ENCODE results near the gene PFN3. TPM values are rescaled to one million over a fixed set of nuclear protein-coding genes. Genes with fewer than 3 reads are reported as not detected.
A peak's percentile ranks its signal among the peaks of the same experiment; 100 is the strongest.

The PFN3 gene
- polyA plus RNA-seq, 4 donors = not detected

DNA sequence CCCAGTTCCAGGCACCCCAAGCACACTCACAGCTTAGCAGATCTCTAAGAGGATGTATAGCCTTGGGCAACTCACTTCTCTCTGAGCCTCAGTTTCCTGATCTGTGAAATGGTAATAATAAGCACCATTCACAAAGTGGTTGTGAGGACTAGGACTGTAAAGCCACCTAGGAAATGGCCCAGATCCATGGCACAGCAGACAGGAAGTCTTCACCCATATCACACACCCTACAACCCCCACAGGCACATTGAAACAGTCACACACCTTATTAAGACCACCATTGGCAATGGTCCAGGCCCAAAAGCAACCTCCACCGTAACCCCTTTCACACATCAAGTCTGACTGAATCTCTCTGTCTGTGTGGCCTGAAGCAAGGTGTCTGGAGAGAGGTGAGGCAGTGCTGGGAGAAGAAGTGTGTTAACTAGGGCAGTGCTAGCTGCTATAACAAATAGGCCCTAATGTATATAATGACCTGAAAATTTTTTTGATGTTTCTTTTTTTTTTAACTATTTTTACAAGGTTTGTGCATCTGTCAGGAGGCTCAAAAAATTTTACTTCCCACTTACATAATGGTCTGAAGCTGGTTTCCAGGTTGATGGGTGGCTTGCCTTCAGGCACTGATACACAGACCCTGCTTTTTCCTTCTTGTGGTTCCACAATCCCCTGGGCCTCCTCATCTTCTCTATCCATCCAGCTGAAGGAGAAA lies 45.1 kb downstream of the PFN3 start:
- DNase-seq = no peak

DNA sequence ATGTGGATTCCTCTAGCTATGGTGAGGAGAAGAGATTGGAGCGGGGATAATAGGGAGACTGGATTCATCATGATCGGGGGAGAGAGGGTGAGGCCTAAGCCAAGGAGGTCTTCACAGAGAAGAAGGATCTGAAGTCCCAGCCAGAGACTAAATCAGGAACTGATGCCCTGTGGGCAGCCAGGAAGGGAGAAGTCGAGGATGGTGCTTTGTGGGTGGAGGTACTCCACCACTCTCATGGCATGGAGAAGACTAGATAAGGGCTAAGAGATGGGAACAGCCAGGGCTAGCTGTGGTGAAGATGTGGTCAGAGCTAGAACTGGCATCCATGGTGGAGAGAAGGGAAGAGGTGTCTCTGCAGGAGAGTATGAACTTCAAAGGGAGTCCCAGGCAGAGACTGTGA lies 45.8 kb downstream of the PFN3 start:
- peaks cover 0 to 8% (median 0%) of the 10 kb centered on the region in 3 donors for H3K27me3 ChIP-seq (ENCODE audit: control insufficient read depth in 3 of 3, insufficient read depth in 3 of 3, low read length in 3 of 3)
- DNase-seq (no peak), FAIRE-seq (no peak)
- H3K36me3 ChIP-seq (ENCODE audit: control insufficient read depth in 3 of 3, insufficient read depth in 2 of 3, low read depth in 1 of 3, low read length in 3 of 3) = peaks cover 0 to 9% (median 0%) of the 10 kb centered on the region in 3 donors
- H3K9me3 ChIP-seq (ENCODE audit: control insufficient read depth in 2 of 2, insufficient read depth in 1 of 2, low read depth in 1 of 2, low read length in 1 of 2) = peaks cover 0 to 8% of the 10 kb centered on the region in 2 donors
- H3K4me1 ChIP-seq (ENCODE audit: control insufficient read depth in 3 of 3, insufficient read depth in 2 of 3, low read depth in 1 of 3, low read length in 2 of 3) = peaks cover 7 to 9% (median 8%) of the 10 kb centered on the region in 3 donors
- H3K4me3 ChIP-seq (ENCODE audit: low read depth in 1 of 3, low read length in 3 of 3) = no peak overlapping the region
- WGBS, 3 donors = 68 to 78% (median 74%) methylated on average over 3 of the region's 3 CpGs
- H3K27ac ChIP-seq (ENCODE audit: low read depth in 1 of 3, low read length in 2 of 3) = no peak overlapping the region

More for the DNA sequence above, 45.1 kb downstream of the PFN3 start:
- Histone ChIP-seq H3K36me3 (ENCODE audit: control insufficient read depth in 3 of 3, insufficient read depth in 2 of 3, low read depth in 1 of 3, low read length in 3 of 3) (peaks cover 0 to 3% (median 0%) of the 10 kb centered on the region in 3 donors), H3K9me3 (ENCODE audit: control insufficient read depth in 2 of 2, insufficient read depth in 1 of 2, low read depth in 1 of 2, low read length in 1 of 2) (peaks cover 0 to 8% of the 10 kb centered on the region in 2 donors), H3K4me1 (ENCODE audit: control insufficient read depth in 3 of 3, insufficient read depth in 2 of 3, low read depth in 1 of 3, low read length in 2 of 3) (peaks cover under 1 to 5% (median 2%) of the 10 kb centered on the region in 3 donors), H3K27ac (ENCODE audit: low read depth in 1 of 3, low read length in 2 of 3) (no peak overlapping the region), H3K27me3 (ENCODE audit: control insufficient read depth in 3 of 3, insufficient read depth in 3 of 3, low read length in 3 of 3) (peaks cover 0 to 8% (median 0%) of the 10 kb centered on the region in 3 donors), H3K4me3 (ENCODE audit: low read depth in 1 of 3, low read length in 3 of 3) (no peak overlapping the region)
- FAIRE-seq = no peak
- WGBS, 3 donors = 74 to 95% (median 89%) methylated on average over 1 of the region's 1 CpG

DNA sequence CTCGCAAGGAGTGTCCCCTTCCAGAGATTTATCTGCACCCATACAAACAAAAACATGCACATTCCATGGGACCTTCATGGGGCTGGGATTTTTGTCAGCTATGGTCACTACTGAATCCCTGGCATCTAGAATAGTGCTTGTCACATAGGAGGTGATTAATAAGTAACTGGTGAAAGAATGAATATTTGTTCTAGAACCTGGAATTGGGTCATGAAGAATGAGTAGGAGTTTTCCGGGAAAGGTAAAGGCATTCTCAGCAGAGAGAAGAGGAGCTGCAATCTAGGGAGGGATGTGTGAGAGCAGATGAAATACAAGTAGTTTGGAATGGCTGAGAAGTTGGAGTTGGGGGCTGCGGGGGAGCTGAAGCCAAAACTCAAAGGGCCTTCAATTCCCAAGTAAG lies 46.2 kb downstream of the PFN3 start:
- H3K4me3 ChIP-seq (ENCODE audit: low read depth in 1 of 3, low read length in 3 of 3) = no peak overlapping the region
- FAIRE-seq = no peak
- peaks cover 0 to 10% (median 0%) of the 10 kb centered on the region in 3 donors for H3K36me3 ChIP-seq (ENCODE audit: control insufficient read depth in 3 of 3, insufficient read depth in 2 of 3, low read depth in 1 of 3, low read length in 3 of 3)

DNA sequence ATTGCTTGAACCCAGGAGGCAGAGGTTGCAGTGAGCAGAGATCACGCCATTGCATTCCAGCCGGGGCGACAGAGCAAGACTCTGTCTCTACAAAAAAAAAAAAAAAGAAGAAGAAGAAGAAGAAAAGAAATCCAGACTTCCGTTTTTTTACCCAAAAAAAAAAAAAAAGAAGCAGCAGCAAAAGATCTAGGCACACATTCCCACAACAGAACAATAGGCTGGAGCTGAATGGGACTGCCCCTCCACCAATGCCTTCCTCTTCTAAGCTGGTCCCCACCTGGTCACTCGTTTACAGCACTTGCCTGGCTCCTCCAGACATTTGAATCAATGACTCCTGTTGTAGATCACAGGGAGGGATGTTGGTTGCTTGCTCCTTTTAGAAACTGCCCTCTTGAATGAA lies 47.4 kb downstream of the PFN3 start:
- DNase-seq = no peak
- H3K27ac ChIP-seq (ENCODE audit: low read depth in 1 of 3, low read length in 2 of 3) = no peak overlapping the region
- H3K27me3 ChIP-seq (ENCODE audit: control insufficient read depth in 3 of 3, insufficient read depth in 3 of 3, low read length in 3 of 3) = peaks cover 0 to 8% (median 0%) of the 10 kb centered on the region in 3 donors
- H3K36me3 ChIP-seq (ENCODE audit: control insufficient read depth in 3 of 3, insufficient read depth in 2 of 3, low read depth in 1 of 3, low read length in 3 of 3) = peaks cover 0 to 13% (median 0%) of the 10 kb centered on the region in 3 donors
- 75 to 84% (median 77%) methylated on average over 5 of the region's 5 CpGs for WGBS, 3 donors
- no peak for FAIRE-seq
- peaks cover 0 to 8% of the 10 kb centered on the region in 2 donors for H3K9me3 ChIP-seq (ENCODE audit: control insufficient read depth in 2 of 2, insufficient read depth in 1 of 2, low read depth in 1 of 2, low read length in 1 of 2)
- peaks cover 9 to 12% (median 9%) of the 10 kb centered on the region in 3 donors for H3K4me1 ChIP-seq (ENCODE audit: control insufficient read depth in 3 of 3, insufficient read depth in 2 of 3, low read depth in 1 of 3, low read length in 2 of 3)
- H3K4me3 ChIP-seq (ENCODE audit: low read depth in 1 of 3, low read length in 3 of 3) = no peak overlapping the region

More for the DNA sequence above, 46.2 kb downstream of the PFN3 start:
- Histone ChIP-seq H3K27me3 (ENCODE audit: control insufficient read depth in 3 of 3, insufficient read depth in 3 of 3, low read length in 3 of 3) (peaks cover 0 to 8% (median 0%) of the 10 kb centered on the region in 3 donors), H3K9me3 (ENCODE audit: control insufficient read depth in 2 of 2, insufficient read depth in 1 of 2, low read depth in 1 of 2, low read length in 1 of 2) (peaks cover 0 to 8% of the 10 kb centered on the region in 2 donors), H3K27ac (ENCODE audit: low read depth in 1 of 3, low read length in 2 of 3) (no peak overlapping the region), H3K4me1 (ENCODE audit: control insufficient read depth in 3 of 3, insufficient read depth in 2 of 3, low read depth in 1 of 3, low read length in 2 of 3) (peaks cover 9% of the 10 kb centered on the region in 3 donors)
- WGBS, 3 donors = 86 to 87% (median 87%) methylated on average over 3 of the region's 3 CpGs
- no peak for DNase-seq

DNA sequence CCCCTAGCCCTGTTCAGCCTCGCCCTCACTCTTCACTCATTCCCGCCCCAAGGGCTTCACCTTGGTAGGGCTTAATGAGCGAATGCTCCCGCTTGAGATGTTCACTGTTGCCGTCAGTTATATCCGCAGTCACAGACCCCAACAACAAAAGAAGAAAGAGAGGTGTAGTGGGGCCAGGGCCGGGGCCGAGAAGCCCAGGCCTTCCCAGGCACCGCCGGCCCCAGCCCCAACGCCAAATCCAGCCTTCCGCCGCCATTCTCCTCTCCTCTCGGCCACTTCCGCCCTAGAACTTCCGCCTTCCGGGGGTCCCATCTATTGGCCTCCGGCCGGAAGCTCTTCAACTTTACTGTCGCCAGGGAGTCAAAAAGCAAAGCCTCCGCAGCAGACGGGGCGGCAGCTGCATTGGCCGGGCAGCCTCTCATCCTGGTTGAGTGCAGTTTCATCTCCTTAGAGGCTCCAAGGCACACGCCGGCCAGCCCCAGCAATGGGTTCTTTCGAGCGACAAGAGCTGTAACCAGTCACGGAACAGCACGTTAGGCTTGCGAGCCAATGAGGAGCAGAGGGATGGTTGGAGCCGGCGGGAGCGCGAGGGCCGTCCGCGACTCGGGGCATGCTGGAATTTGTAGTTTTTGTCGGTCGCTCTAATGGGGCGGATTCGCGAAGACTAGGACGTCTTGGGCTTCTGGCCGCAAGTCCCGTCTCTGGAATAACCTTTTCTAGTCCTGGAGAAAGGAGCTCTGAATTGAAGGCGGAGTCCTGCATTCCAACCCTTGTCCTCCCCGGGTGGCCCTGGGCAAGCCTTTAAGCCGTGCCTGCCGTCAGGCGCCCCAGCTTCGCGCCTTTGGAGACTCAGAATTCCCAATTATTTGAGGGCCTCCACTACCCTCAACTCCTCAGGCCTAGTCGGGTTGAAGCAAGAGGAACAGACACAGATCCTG lies 48.8 kb downstream of the PFN3 start, which contains the start of gene LMAN2:
TSS of gene LMAN2 (minus strand) at position 277 of the 938 bp plus-strand sequence. CDS start at position 256, 21 bp downstream.
- peaks cover 0 to 8% of the 10 kb centered on the region in 2 donors for H3K9me3 ChIP-seq (ENCODE audit: control insufficient read depth in 2 of 2, insufficient read depth in 1 of 2, low read depth in 1 of 2, low read length in 1 of 2)
- peaks cover 0 to 17% (median 0%) of the 10 kb centered on the region in 3 donors for H3K36me3 ChIP-seq (ENCODE audit: control insufficient read depth in 3 of 3, insufficient read depth in 2 of 3, low read depth in 1 of 3, low read length in 3 of 3)
- H3K4me3 ChIP-seq (ENCODE audit: low read depth in 1 of 3, low read length in 3 of 3) = peak within 1 kb of the TSS; percentile 58 to 88 (median 65)
- H3K4me1 ChIP-seq (ENCODE audit: control insufficient read depth in 3 of 3, insufficient read depth in 2 of 3, low read depth in 1 of 3, low read length in 2 of 3) = peaks cover 9 to 12% (median 9%) of the 10 kb centered on the region in 3 donors
- peaks cover 0 to 8% (median 0%) of the 10 kb centered on the region in 3 donors for H3K27me3 ChIP-seq (ENCODE audit: control insufficient read depth in 3 of 3, insufficient read depth in 3 of 3, low read length in 3 of 3)
- FAIRE-seq (no peak), DNase-seq (peak; percentile 98)
- WGBS, 3 donors = 7 to 8% (median 8%) methylated on average over 52 to 55 of the region's 55 CpGs
- peak within 1 kb of the TSS; percentile 92 to 97 (median 94) for H3K27ac ChIP-seq (ENCODE audit: low read depth in 1 of 3, low read length in 2 of 3)

DNA sequence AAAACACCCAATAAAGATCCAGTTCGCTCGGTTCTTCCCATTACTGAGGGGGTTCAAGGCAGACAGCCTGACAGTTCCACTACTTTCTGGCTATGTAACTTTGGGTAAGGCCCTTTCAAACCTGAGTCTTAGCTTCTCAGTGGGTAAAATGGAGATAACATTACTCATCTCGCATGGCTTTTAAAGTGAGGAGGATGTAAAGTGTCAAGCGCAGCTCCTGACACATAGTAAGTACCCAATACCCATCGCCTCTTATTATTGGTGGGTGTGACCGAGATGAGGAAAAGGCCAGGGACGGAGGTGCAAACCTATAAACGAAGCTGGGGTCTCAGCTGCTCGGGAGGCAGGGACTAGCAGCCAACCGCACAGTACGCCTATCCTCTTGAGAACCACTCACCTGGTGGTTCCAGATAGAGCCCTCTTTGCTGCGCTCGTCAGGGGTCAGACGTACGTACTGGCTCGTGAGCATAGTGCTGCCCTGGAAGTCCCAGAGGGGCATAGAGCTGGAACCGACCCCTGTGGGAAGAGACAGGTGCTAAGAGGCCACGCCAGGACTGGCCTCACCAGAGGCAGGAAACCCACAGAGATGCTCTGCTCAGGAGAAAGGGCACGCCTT lies 49.6 kb downstream of the PFN3 start:
- FAIRE-seq = no peak
- no peak for DNase-seq

More for the DNA sequence above, 49.6 kb downstream of the PFN3 start:
- 2 to 11% (median 6%) methylated on average over 19 of the region's 19 CpGs for WGBS, 3 donors
- Histone ChIP-seq H3K9me3 (ENCODE audit: control insufficient read depth in 2 of 2, insufficient read depth in 1 of 2, low read depth in 1 of 2, low read length in 1 of 2) (peaks cover 0 to 7% of the 10 kb centered on the region in 2 donors), H3K4me1 (ENCODE audit: control insufficient read depth in 3 of 3, insufficient read depth in 2 of 3, low read depth in 1 of 3, low read length in 2 of 3) (peaks cover 9 to 12% (median 9%) of the 10 kb centered on the region in 3 donors), H3K36me3 (ENCODE audit: control insufficient read depth in 3 of 3, insufficient read depth in 2 of 3, low read depth in 1 of 3, low read length in 3 of 3) (peaks cover 0 to 19% (median 0%) of the 10 kb centered on the region in 3 donors), H3K27me3 (ENCODE audit: control insufficient read depth in 3 of 3, insufficient read depth in 3 of 3, low read length in 3 of 3) (peaks cover 0 to 8% (median 0%) of the 10 kb centered on the region in 3 donors), H3K27ac (ENCODE audit: low read depth in 1 of 3, low read length in 2 of 3) (peak overlapping the region; percentile 92 to 97 (median 94)), H3K4me3 (ENCODE audit: low read depth in 1 of 3, low read length in 3 of 3) (peak overlapping the region; percentile 58 to 88 (median 65))
